HCT116 (cell line): ENCODE results near the gene PRM3. TPM values are rescaled to one million over a fixed set of nuclear protein-coding genes. Genes with fewer than 3 reads are reported as not detected.

Experiments
- ATAC-seq: fragments of 200-7000 bp; cut with Tn5 transposase; 2 replicates; pipeline ENCODE4 v1.9.1; 2020; ENCODE audit warnings: mild to moderate bottlenecking, moderate library complexity
- BruUV-seq: library from RNA; stranded (reverse); fragments of 400-500 nt; replicated peaks from 2 replicates; lab custom pipeline; 2021; lab: Mats Ljungman, UMichigan
- CTCF ChIA-PET: fragments of 300-600 bp; sonication (Branson Sonifier 250); formaldehyde crosslinking; loops from one replicate; lab custom pipeline; 2021; ENCODE audit warnings: antibody characterized with exemption; lab: Charles Lee
- POLR2A ChIA-PET: fragments of 300-600, 350-600 bp; sonication (Branson Sonifier 250); formaldehyde crosslinking; loops from one replicate; lab custom pipeline; 2021; ENCODE audit warnings: antibody characterized with exemption; lab: Charles Lee
- RAD21 ChIA-PET, 2 experiments: fragments of 300-600 bp; sonication (Branson Sonifier 250); formaldehyde crosslinking; loops; one replicate each; lab custom pipeline; 2023; ENCODE audit warnings: low total read pairs in 2 of 2; ENCODE audit not compliant: uncharacterized antibody in 2 of 2, unreplicated experiment in 2 of 2, low non-redundant PET in 1 of 2; lab: Charles Lee
- DNase-seq: peaks from one replicate; pipeline ENCODE4 v3.0.0-alpha.2; 2010; ENCODE audit warnings: low read depth, low spot score
- H2AFZ ChIP-seq: fragments of 200-600 bp; shearing (Covaris generic), sonication (generic); 2 replicates; pipeline ENCODE4 v1.6.1; 2017; ENCODE audit warnings: low read depth, mixed run types, mixed read lengths, antibody characterized with exemption, low read length; ENCODE audit not compliant: poor library complexity, severe bottlenecking
- H3K27ac ChIP-seq: 2 replicates; pipeline ENCODE4 v1.5.1; 2012; ENCODE audit warnings: low read depth, low read length
- H3K27me3 ChIP-seq: fragments of 200-600 bp; sonication (generic); 2 replicates; pipeline ENCODE4 v1.6.1; 2016; ENCODE audit warnings: mixed run types, low read length, mixed read lengths; ENCODE audit not compliant: insufficient read depth
- H3K36me3 ChIP-seq, 2 experiments: fragments of 200-500 bp in 1 of 2; fragments of 200-600 bp in 1 of 2; sonication (Bioruptor generic) in 1 of 2; sonication (generic) in 1 of 2; 2 replicates each; pipeline versions ENCODE4 v1.5.1 to v1.6.1; 2014 to 2016; ENCODE audit warnings: low read length in 2 of 2, inconsistent platforms in 1 of 2, mixed read lengths in 1 of 2, mixed run types in 1 of 2; ENCODE audit not compliant: insufficient read depth in 2 of 2, control insufficient read depth in 1 of 2
- H3K4me1 ChIP-seq, 2 experiments: fragments of 200-600 bp in 1 of 2; sonication (generic) in 1 of 2; 2 replicates each; pipeline versions ENCODE4 v1.5.1 to v1.6.1; 2012 to 2017; ENCODE audit warnings: low read length in 2 of 2, inconsistent platforms in 1 of 2, mild to moderate bottlenecking in 1 of 2, mixed read lengths in 1 of 2, mixed run types in 1 of 2, moderate library complexity in 1 of 2; ENCODE audit not compliant: insufficient read depth in 2 of 2, control insufficient read depth in 1 of 2
- H3K4me2 ChIP-seq: fragments of 200-600 bp; sonication (generic); 2 replicates; pipeline ENCODE4 v1.6.1; 2017; ENCODE audit warnings: mixed run types, low read length, mixed read lengths
- H3K4me3 ChIP-seq, 2 experiments: fragments of 200-600 bp in 1 of 2; sonication (generic) in 1 of 2; replicated peaks in 1 of 2; 2 replicates each; pipeline ENCODE4 v1.5.1; 2011 to 2016; ENCODE audit warnings: low read length in 2 of 2, control low read depth in 1 of 2, low read depth in 1 of 2, mild to moderate bottlenecking in 1 of 2, mixed read lengths in 1 of 2, mixed run types in 1 of 2
- H3K79me2 ChIP-seq: fragments of 200-600 bp; sonication (generic); 2 replicates; pipeline ENCODE4 v1.6.1; 2017; ENCODE audit warnings: mild to moderate bottlenecking, mixed run types, low read length, moderate library complexity, mixed read lengths; ENCODE audit not compliant: insufficient read depth
- H3K9ac ChIP-seq: fragments of 200-600 bp; sonication (generic); 2 replicates; pipeline ENCODE4 v1.6.1; 2016; ENCODE audit warnings: low read length, mixed read lengths
- H3K9me2 ChIP-seq: fragments of 200-600 bp; sonication (generic), shearing (Covaris generic); 2 replicates; pipeline ENCODE4 v1.6.1; 2017; ENCODE audit warnings: mixed run types, mild to moderate bottlenecking, moderate library complexity; ENCODE audit not compliant: insufficient read depth
- H3K9me3 ChIP-seq, 2 experiments: fragments of 200-500 bp in 1 of 2; fragments of 200-600 bp in 1 of 2; sonication (Bioruptor generic) in 1 of 2; sonication (generic) in 1 of 2; 2 replicates each; pipeline ENCODE4 v1.6.1; 2014 to 2017; ENCODE audit warnings: low read length in 2 of 2, mixed read lengths in 2 of 2, inconsistent platforms in 1 of 2, low read depth in 1 of 2, mild to moderate bottlenecking in 1 of 2, mixed run types in 1 of 2, moderate library complexity in 1 of 2; ENCODE audit not compliant: control insufficient read depth in 1 of 2, insufficient read depth in 1 of 2
- H4K20me1 ChIP-seq: fragments of 200-600 bp; sonication (generic), shearing (Covaris generic); 2 replicates; pipeline ENCODE4 v1.6.1; 2017; ENCODE audit warnings: mixed run types, mild to moderate bottlenecking, moderate library complexity; ENCODE audit not compliant: insufficient read depth
- CBX3 ChIP-seq: IDR thresholded peaks from 2 replicates; pipeline ENCODE4 v1.6.1; 2012; ENCODE audit warnings: low read depth
- CEBPB ChIP-seq: IDR thresholded peaks from 2 replicates; pipeline ENCODE4 v1.6.1; 2012; ENCODE audit warnings: low read depth
- CTCF ChIP-seq, 3 experiments: fragments of 200-600 bp in 1 of 3; sonication (generic) in 1 of 3; IDR thresholded peaks in 2 of 3; conservative IDR thresholded peaks in 1 of 3; 2 replicates each; pipeline ENCODE4 v1.5.1; 2012 to 2017; ENCODE audit warnings: low read depth in 2 of 3, low read length in 2 of 3, antibody characterized with exemption in 1 of 3, borderline replicate concordance in 1 of 3, control low read depth in 1 of 3, mild to moderate bottlenecking in 1 of 3, mixed read lengths in 1 of 3, mixed run types in 1 of 3, moderate library complexity in 1 of 3; ENCODE audit not compliant: insufficient read depth in 1 of 3
- EGR1 ChIP-seq: IDR thresholded peaks from 2 replicates; pipeline ENCODE4 v1.6.1; 2012; ENCODE audit warnings: low read depth
- ELF1 ChIP-seq: IDR thresholded peaks from 2 replicates; pipeline ENCODE4 v1.6.1; 2012; ENCODE audit warnings: low read depth, borderline replicate concordance
- EZH2 ChIP-seq: fragments of 200-600 bp; sonication (generic); IDR thresholded peaks from 2 replicates; pipeline ENCODE4 v1.6.1; 2017; ENCODE audit warnings: antibody characterized with exemption, mixed run types
- FOSL1 ChIP-seq: IDR thresholded peaks from 2 replicates; pipeline ENCODE4 v1.6.1; 2012; ENCODE audit warnings: low read depth
- POLR2AphosphoS5 ChIP-seq: IDR thresholded peaks from 2 replicates; pipeline ENCODE4 v1.6.1; 2011; ENCODE audit warnings: mild to moderate bottlenecking, low read depth, low read length, moderate library complexity
- SIN3A ChIP-seq: IDR thresholded peaks from 2 replicates; pipeline ENCODE4 v1.6.1; 2012; ENCODE audit warnings: low read depth
- SP1 ChIP-seq: IDR thresholded peaks from 2 replicates; pipeline ENCODE4 v1.6.1; 2012; ENCODE audit warnings: low read depth
- SRF ChIP-seq: IDR thresholded peaks from 2 replicates; pipeline ENCODE4 v1.6.1; 2012; ENCODE audit warnings: low read depth
- YY1 ChIP-seq: IDR thresholded peaks from 2 replicates; pipeline ENCODE4 v1.6.1; 2011; ENCODE audit warnings: low read length, low read depth, moderate library complexity, mild to moderate bottlenecking; ENCODE audit not compliant: insufficient replicate concordance; ENCODE audit errors: extremely low read depth
- ZFX ChIP-seq: fragments of 450-650 bp; IDR thresholded peaks from 2 replicates; pipeline ENCODE4 v1.6.1; 2017
- intact Hi-C: fragments of 100-400 bp; cut with micrococcal nuclease; formaldehyde crosslinking; loops from 2 replicates; pipeline ENCODE4 v1.10.0; 2022
- total RNA-seq: library from RNA; stranded (reverse); gene quantifications from one replicate; pipeline ENCODE4 v1.2.1, GENCODE V29; 2021; ENCODE audit not compliant: unreplicated experiment
- TF ChIP-seq, protein P1 (sequence below): IDR thresholded peaks from 2 replicates; pipeline ENCODE4 v1.6.1; 2012
- TF ChIP-seq, protein P2 (sequence below): IDR thresholded peaks from 2 replicates; pipeline ENCODE4 v1.6.1; 2011; ENCODE audit warnings: mild to moderate bottlenecking, low read length, moderate library complexity; ENCODE audit not compliant: insufficient replicate concordance; ENCODE audit errors: extremely low read depth

The PRM3 gene
- total RNA-seq, 1 experiment from 2014 or later = not detected

DNA sequence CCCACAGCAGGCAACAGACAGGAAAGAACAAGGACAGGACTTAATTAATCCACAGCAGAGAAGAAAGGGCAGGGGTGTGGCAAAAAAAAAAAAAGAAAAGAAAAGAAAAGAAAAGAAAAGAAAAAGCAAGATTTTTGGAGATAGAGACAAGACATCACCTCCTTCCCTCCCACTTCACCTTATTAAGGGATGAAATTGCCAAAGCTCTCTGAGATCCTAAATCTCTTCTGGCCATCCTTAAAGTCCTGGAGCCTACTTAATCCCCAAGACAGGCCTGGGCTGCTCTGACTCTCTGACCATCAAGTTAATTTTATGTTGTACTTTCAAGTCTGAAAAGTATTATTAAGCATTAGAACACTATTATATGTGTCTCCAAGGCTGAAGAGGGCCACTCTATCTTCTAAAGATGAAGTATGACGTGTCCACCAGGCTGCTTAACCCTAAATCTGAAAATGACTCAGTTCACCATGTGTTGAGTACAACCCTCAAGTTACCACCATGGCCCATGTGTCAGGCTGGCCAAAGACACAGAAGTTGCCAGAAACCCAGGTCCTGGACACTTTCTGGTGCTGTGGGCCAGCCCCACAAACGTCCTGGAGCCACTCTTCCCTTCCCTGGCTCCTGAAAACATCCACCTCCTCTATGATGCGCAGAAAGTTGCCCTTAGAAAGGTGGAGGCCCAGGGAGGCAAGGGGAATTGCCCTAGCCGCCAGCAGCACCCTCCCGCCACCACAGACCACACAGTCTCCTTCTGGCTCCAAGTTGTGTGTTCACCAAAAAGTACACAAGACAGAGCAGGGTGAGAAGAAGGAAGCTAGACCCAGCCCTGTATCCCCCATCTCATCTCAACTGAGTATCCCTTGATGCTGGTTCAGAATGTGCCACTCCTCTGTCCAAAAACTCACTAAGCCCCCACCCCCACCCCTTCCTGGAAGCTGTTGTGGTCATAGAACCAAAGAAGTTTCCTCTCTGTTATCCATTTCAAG is 20.1 kb downstream of the PRM3 start:
- peaks cover 10 to 31% of the 10 kb centered on the region in 2 experiments; a peak in 3 of 4 replicates for H3K4me1 ChIP-seq
- ChIA-PET CTCF (interaction anchor here (1.0 kb wide), 1 partner anchor 282 kb away, joined by 5 read pairs; no protein-coding TSS in a partner anchor), POLR2A (interaction anchor here (3.0 to 4.0 kb wide), 2 partner anchors 165 to 282 kb away, joined by 15 to 30 read pairs; no protein-coding TSS in a partner anchor), RAD21 (no interaction called here)
- ATAC-seq (no peak), DNase-seq (no peak)
- no peaks in the 10 kb centered on the region for H3K27me3 ChIP-seq
- intact Hi-C loops = no loop called here
- H4K20me1 ChIP-seq = no peaks in the 10 kb centered on the region
- no peak for TF ChIP-seq ZFX
- no peak for TF ChIP-seq SP1
- no peak for TF ChIP-seq YY1
- no peak for TF ChIP-seq CEBPB
- no peak for TF ChIP-seq POLR2AphosphoS5
- no peak for TF ChIP-seq CBX3
- no peak for TF ChIP-seq SRF
- no peak for TF ChIP-seq FOSL1
- H3K9ac ChIP-seq = no peak overlapping the region
- no TSS peak for BruUV-seq
- H2AFZ ChIP-seq = no peak overlapping the region
- no peak overlapping the region for H3K4me3 ChIP-seq
- no peak overlapping the region for H3K27ac ChIP-seq
- H3K9me2 ChIP-seq = no peaks in the 10 kb centered on the region
- no peaks in the 10 kb centered on the region for H3K79me2 ChIP-seq
- no peaks in the 10 kb centered on the region for H3K9me3 ChIP-seq
- no peaks in the 10 kb centered on the region for H3K36me3 ChIP-seq
- H3K4me2 ChIP-seq = no peak overlapping the region

- intact Hi-C loops = no loop called here
- POLR2A ChIA-PET = no interaction called here
- CTCF ChIA-PET = interaction anchor here (1.0 kb wide), 1 partner anchor 281 kb away, joined by 5 read pairs; no protein-coding TSS in a partner anchor
- no peak for TF ChIP-seq CEBPB
- TF ChIP-seq EGR1 = no peak
- TF ChIP-seq ZFX = no peak
- no peak for TF ChIP-seq CTCF (IDR thresholded peaks at IDR 0.05 in 2 of 3, conservative IDR thresholded peaks at IDR 0.05 in 1 of 3; ENCODE audit: borderline replicate concordance in 1 of 3, insufficient read depth in 1 of 3, low read depth in 2 of 3, low read length in 2 of 3)
- no peak for TF ChIP-seq POLR2AphosphoS5
- no peak for TF ChIP-seq EZH2
- no peak for TF ChIP-seq ELF1
- no peak for TF ChIP-seq SP1
- TF ChIP-seq, protein P1, sequence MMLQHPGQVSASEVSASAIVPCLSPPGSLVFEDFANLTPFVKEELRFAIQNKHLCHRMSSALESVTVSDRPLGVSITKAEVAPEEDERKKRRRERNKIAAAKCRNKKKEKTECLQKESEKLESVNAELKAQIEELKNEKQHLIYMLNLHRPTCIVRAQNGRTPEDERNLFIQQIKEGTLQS = no peak
- TF ChIP-seq, protein P2, sequence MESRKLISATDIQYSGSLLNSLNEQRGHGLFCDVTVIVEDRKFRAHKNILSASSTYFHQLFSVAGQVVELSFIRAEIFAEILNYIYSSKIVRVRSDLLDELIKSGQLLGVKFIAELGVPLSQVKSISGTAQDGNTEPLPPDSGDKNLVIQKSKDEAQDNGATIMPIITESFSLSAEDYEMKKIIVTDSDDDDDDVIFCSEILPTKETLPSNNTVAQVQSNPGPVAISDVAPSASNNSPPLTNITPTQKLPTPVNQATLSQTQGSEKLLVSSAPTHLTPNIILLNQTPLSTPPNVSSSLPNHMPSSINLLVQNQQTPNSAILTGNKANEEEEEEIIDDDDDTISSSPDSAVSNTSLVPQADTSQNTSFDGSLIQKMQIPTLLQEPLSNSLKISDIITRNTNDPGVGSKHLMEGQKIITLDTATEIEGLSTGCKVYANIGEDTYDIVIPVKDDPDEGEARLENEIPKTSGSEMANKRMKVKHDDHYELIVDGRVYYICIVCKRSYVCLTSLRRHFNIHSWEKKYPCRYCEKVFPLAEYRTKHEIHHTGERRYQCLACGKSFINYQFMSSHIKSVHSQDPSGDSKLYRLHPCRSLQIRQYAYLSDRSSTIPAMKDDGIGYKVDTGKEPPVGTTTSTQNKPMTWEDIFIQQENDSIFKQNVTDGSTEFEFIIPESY = no peak
- TF ChIP-seq SIN3A = no peak
Observed at GRCh38 chr16:11252482-11252931, 20.9 kb downstream of the PRM3 start.

More at GRCh38 chr16:11252482-11252931, 20.9 kb downstream of the PRM3 start:
- Histone ChIP-seq H3K9ac (no peak overlapping the region), H3K9me2 (no peaks in the 10 kb centered on the region), H3K9me3 (no peaks in the 10 kb centered on the region), H3K36me3 (no peaks in the 10 kb centered on the region), H3K4me1 (peaks cover 8 to 30% of the 10 kb centered on the region in 2 experiments; a peak in 3 of 4 replicates), H3K79me2 (no peaks in the 10 kb centered on the region), H3K27me3 (no peaks in the 10 kb centered on the region), H3K27ac (no peak overlapping the region), H3K4me2 (no peak overlapping the region), H3K4me3 (no peak overlapping the region), H4K20me1 (no peaks in the 10 kb centered on the region), H2AFZ (no peak overlapping the region)
- no TSS peak for BruUV-seq
- RAD21 ChIA-PET = no interaction called here
- no peak for DNase-seq
- no peak for ATAC-seq
